HepG2 (cell line): ENCODE results near the gene AK3. TPM values are rescaled to one million over a fixed set of nuclear protein-coding genes. Genes with fewer than 3 reads are reported as not detected.

Experiments used
- ATF2 ChIP-seq: sonication (generic); formaldehyde crosslinking; IDR thresholded peaks from 2 replicates; pipeline ENCODE4 v1.4.0; 2020; ENCODE audit warnings: missing genetic modification reagents
- CBX2 ChIP-seq, 2 experiments: fragments of 200-600 bp in 1 of 2; sonication (generic); formaldehyde crosslinking in 1 of 2; IDR thresholded peaks; 2 replicates each; pipeline versions ENCODE4 v1.7.0 to v1.8.1; 2018 to 2022; ENCODE audit warnings: low read depth in 2 of 2, low read length in 1 of 2, mild to moderate bottlenecking in 1 of 2, missing genetic modification reagents in 1 of 2
- CEBPB ChIP-seq: IDR thresholded peaks from 2 replicates; pipeline ENCODE4 v1.6.1; 2011; ENCODE audit warnings: low read depth, low read length, improper control_type of control experiment, borderline replicate concordance
- DPF2 ChIP-seq: sonication (generic); formaldehyde crosslinking; IDR thresholded peaks from 2 replicates; pipeline ENCODE4 v1.4.0; 2020; ENCODE audit warnings: mild to moderate bottlenecking, low read depth, missing genetic modification reagents, borderline replicate concordance
- HNF4A ChIP-seq: sonication (generic); formaldehyde crosslinking; IDR thresholded peaks from 2 replicates; pipeline ENCODE4 v1.4.0; 2020; ENCODE audit warnings: missing genetic modification reagents
- MAFK ChIP-seq, 2 experiments: IDR thresholded peaks in 1 of 2; conservative IDR thresholded peaks in 1 of 2; 2 replicates each; pipeline ENCODE4 v1.6.1; 2011; ENCODE audit warnings: improper control_type of control experiment in 2 of 2, low read length in 2 of 2
- NCOR1 ChIP-seq: fragments of 200-600 bp; sonication (generic); IDR thresholded peaks from 2 replicates; pipeline ENCODE4 v1.7.0; 2017; ENCODE audit warnings: antibody characterized with exemption, low read length, borderline replicate concordance
- PAF1 ChIP-seq: IDR thresholded peaks from 2 replicates; pipeline ENCODE4 v1.6.1; 2016; ENCODE audit warnings: missing genetic modification reagents, missing compliant biosample characterization
- SPEN ChIP-seq: sonication (generic); formaldehyde crosslinking; IDR thresholded peaks from 2 replicates; pipeline ENCODE4 v1.5.1; 2020; ENCODE audit warnings: low read depth, mild to moderate bottlenecking, missing genetic modification reagents
- ZBTB20 ChIP-seq: sonication (generic); formaldehyde crosslinking; IDR thresholded peaks from 2 replicates; pipeline ENCODE4 v1.8.1; 2023; ENCODE audit warnings: missing genetic modification reagents, low read depth, mild to moderate bottlenecking, borderline replicate concordance
- ZNF674 ChIP-seq: sonication (generic); formaldehyde crosslinking; IDR thresholded peaks from 2 replicates; pipeline ENCODE4 v1.5.0; 2020; ENCODE audit warnings: low read depth, mild to moderate bottlenecking, missing genetic modification reagents
- polyA plus RNA-seq, 8 experiments: library from polyadenylated mRNA; depleted of rRNA in 3 of 8; stranded (reverse) in 7 of 8; unstranded in 1 of 8; fragments of >200 nt; fragmentation: Illumina TruSeq in 4 of 8; extraction: Trizol in 4 of 8; gene quantifications; 2 replicates each; pipeline versions ENCODE4 v1.2.1 to v1.2.3, GENCODE V29; 2011 to 2016; ENCODE audit warnings: low read depth in 4 of 8, missing spikeins in 1 of 8, mixed read lengths in 1 of 8; ENCODE audit not compliant: insufficient read depth in 1 of 8
- total RNA-seq, 5 experiments: library from RNA; depleted of rRNA; stranded (reverse); fragments of >200 nt; fragmentation: Illumina TruSeq; extraction: Trizol; gene quantifications; 2 replicates each; pipeline ENCODE4 v1.2.3, GENCODE V29; 2016; ENCODE audit warnings: low read depth in 1 of 5
- TF ChIP-seq, protein P1 (sequence below): sonication (generic); formaldehyde crosslinking; IDR thresholded peaks from 2 replicates; pipeline ENCODE4 v1.4.0; 2020; ENCODE audit warnings: mild to moderate bottlenecking, missing genetic modification reagents, borderline replicate concordance
- TF ChIP-seq, protein P2 (sequence below): sonication (generic); formaldehyde crosslinking; IDR thresholded peaks from 2 replicates; pipeline ENCODE4 v1.4.0; 2020; ENCODE audit warnings: missing genetic modification reagents, borderline replicate concordance
- TF ChIP-seq, protein P3 (sequence below): sonication (generic); formaldehyde crosslinking; IDR thresholded peaks from 2 replicates; pipeline ENCODE4 v1.4.0; 2020; ENCODE audit warnings: missing genetic modification reagents

The AK3 gene
- total and polyA plus RNA-seq, 2 of the 13 experiments (the other 11 are each of a cell fraction or from before 2014, with no cell fraction given) = 76.8 to 109 TPM

DNA sequence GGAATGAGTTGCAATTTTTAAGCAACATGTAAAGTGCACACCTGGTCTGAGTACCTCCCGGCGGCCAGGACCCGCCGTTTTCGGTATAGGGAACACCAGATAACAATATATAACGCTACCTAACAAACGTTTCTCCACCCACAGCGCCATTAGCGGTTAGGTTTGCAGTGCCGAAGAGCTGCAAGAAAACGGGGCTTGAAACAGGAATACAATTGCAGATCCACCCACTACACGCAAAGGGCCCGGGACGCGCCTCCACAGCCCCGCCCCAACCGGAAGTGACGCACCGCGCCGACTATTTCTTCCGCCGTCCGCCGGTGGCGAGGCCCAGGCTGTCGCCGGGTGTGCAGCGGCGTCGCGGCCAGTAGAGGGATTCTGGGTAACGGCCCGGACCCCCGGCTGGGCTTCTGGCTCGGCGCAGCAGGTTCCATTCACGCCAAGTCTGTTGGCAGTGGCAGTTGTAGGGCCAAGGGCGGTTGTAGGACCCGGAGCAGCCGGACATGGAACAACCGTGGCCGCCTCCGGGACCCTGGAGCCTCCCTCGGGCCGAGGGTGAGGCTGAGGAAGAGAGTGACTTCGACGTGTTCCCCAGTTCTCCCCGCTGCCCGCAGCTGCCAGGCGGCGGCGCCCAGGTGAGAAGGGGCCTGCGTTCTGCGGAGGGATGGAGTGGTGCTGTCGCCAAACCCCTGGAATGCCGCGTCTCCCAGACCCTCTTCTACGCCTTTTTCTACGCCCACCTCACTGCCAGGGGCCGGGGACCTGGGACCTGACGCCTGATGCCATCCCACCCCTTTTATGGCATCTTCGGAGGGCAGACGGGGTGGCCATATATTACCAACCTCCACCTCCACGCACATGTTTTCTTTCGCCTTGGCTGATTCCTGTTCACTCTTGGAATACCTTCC, 61.5 kb downstream of the AK3 start, which contains the start of gene CDC37L1 (continued):
- TF ChIP-seq NCOR1 = no peak; the same call in 1 of the 2 replicates
- no peak; the same call in 1 of the 2 replicates for TF ChIP-seq ZBTB20 (CRISPR knock-in tag)
- TF ChIP-seq, protein P1, sequence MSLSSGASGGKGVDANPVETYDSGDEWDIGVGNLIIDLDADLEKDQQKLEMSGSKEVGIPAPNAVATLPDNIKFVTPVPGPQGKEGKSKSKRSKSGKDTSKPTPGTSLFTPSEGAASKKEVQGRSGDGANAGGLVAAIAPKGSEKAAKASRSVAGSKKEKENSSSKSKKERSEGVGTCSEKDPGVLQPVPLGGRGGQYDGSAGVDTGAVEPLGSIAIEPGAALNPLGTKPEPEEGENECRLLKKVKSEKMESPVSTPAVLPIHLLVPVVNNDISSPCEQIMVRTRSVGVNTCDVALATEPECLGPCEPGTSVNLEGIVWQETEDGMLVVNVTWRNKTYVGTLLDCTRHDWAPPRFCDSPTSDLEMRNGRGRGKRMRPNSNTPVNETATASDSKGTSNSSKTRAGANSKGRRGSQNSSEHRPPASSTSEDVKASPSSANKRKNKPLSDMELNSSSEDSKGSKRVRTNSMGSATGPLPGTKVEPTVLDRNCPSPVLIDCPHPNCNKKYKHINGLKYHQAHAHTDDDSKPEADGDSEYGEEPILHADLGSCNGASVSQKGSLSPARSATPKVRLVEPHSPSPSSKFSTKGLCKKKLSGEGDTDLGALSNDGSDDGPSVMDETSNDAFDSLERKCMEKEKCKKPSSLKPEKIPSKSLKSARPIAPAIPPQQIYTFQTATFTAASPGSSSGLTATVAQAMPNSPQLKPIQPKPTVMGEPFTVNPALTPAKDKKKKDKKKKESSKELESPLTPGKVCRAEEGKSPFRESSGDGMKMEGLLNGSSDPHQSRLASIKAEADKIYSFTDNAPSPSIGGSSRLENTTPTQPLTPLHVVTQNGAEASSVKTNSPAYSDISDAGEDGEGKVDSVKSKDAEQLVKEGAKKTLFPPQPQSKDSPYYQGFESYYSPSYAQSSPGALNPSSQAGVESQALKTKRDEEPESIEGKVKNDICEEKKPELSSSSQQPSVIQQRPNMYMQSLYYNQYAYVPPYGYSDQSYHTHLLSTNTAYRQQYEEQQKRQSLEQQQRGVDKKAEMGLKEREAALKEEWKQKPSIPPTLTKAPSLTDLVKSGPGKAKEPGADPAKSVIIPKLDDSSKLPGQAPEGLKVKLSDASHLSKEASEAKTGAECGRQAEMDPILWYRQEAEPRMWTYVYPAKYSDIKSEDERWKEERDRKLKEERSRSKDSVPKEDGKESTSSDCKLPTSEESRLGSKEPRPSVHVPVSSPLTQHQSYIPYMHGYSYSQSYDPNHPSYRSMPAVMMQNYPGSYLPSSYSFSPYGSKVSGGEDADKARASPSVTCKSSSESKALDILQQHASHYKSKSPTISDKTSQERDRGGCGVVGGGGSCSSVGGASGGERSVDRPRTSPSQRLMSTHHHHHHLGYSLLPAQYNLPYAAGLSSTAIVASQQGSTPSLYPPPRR (CRISPR knock-in tag) = peak; percentile 58; the same call in 1 of the 2 replicates
- TF ChIP-seq SPEN (CRISPR knock-in tag) = peak; percentile 72; the same call in 1 of the 2 replicates
- no peak for TF ChIP-seq MAFK (conservative IDR thresholded peaks at IDR 0.05 in 1 of 2, IDR thresholded peaks at IDR 0.05 in 1 of 2; ENCODE audit: low read length in 2 of 2)
- no peak for TF ChIP-seq DPF2 (CRISPR knock-in tag)
- no peak for TF ChIP-seq HNF4A
- TF ChIP-seq PAF1 (CRISPR knock-in tag) = 0 out of 2 replicates have a peak, but pooled peaks have one; percentile 13
- no peak for TF ChIP-seq ZNF674
- TF ChIP-seq ATF2 (CRISPR knock-in tag) = peak; percentile 64; the same call in 1 of the 2 replicates
- peak; percentile 9; the same call in 1 of the 2 replicates for TF ChIP-seq CEBPB
- TF ChIP-seq CBX2 (IDR thresholded peaks at IDR 0.05; ENCODE audit: low read depth, low read length) = no peak
- TF ChIP-seq CBX2 (CRISPR knock-in tag; IDR thresholded peaks at IDR 0.05; ENCODE audit: low read depth) = no peak
- TF ChIP-seq, protein P2, sequence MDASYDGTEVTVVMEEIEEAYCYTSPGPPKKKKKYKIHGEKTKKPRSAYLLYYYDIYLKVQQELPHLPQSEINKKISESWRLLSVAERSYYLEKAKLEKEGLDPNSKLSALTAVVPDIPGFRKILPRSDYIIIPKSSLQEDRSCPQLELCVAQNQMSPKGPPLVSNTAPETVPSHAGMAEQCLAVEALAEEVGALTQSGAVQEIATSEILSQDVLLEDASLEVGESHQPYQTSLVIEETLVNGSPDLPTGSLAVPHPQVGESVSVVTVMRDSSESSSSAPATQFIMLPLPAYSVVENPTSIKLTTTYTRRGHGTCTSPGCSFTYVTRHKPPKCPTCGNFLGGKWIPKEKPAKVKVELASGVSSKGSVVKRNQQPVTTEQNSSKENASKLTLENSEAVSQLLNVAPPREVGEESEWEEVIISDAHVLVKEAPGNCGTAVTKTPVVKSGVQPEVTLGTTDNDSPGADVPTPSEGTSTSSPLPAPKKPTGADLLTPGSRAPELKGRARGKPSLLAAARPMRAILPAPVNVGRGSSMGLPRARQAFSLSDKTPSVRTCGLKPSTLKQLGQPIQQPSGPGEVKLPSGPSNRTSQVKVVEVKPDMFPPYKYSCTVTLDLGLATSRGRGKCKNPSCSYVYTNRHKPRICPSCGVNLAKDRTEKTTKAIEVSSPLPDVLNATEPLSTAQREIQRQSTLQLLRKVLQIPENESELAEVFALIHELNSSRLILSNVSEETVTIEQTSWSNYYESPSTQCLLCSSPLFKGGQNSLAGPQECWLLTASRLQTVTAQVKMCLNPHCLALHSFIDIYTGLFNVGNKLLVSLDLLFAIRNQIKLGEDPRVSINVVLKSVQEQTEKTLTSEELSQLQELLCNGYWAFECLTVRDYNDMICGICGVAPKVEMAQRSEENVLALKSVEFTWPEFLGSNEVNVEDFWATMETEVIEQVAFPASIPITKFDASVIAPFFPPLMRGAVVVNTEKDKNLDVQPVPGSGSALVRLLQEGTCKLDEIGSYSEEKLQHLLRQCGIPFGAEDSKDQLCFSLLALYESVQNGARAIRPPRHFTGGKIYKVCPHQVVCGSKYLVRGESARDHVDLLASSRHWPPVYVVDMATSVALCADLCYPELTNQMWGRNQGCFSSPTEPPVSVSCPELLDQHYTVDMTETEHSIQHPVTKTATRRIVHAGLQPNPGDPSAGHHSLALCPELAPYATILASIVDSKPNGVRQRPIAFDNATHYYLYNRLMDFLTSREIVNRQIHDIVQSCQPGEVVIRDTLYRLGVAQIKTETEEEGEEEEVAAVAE (CRISPR knock-in tag) = no peak; the same call in 1 of the 2 replicates
- TF ChIP-seq, protein P3, sequence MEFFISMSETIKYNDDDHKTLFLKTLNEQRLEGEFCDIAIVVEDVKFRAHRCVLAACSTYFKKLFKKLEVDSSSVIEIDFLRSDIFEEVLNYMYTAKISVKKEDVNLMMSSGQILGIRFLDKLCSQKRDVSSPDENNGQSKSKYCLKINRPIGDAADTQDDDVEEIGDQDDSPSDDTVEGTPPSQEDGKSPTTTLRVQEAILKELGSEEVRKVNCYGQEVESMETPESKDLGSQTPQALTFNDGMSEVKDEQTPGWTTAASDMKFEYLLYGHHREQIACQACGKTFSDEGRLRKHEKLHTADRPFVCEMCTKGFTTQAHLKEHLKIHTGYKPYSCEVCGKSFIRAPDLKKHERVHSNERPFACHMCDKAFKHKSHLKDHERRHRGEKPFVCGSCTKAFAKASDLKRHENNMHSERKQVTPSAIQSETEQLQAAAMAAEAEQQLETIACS (CRISPR knock-in tag) = peak; percentile 52; the same call in 1 of the 2 replicates
